Activated CD4-positive, alpha-beta T cell treated with anti-CD3 and anti-CD28 coated beads, Interleukin-2, amount 10 ng/mL, durations not matched to agents 7 days and 5 days (primary cell): ENCODE measurements around the gene LDB1. TPM values are rescaled to one million over a fixed set of nuclear protein-coding genes. Genes with fewer than 3 reads are reported as not detected.
A peak's percentile ranks its signal among the peaks of the same experiment; 100 is the strongest.

Experiments
- CTCF ChIA-PET: fragments of 350-600 bp; sonication (Branson Sonifier 250); formaldehyde crosslinking; loops from one replicate; lab custom pipeline; 2021; ENCODE audit warnings: antibody characterized with exemption; lab: Charles Lee
- POLR2A ChIA-PET: fragments of 350-600 bp; sonication (Branson Sonifier 250); formaldehyde crosslinking; loops from one replicate; lab custom pipeline; 2021; ENCODE audit warnings: antibody characterized with exemption; lab: Charles Lee
- DNase-seq: peaks from one replicate; pipeline ENCODE4 v3.0.0-alpha.2; 2020
- H3K27ac Mint-ChIP-seq: one replicate; pipeline ENCODE4 v1.8.0; 2021; ENCODE audit warnings: mild to moderate bottlenecking, moderate library complexity, mixed read lengths
- H3K27me3 Mint-ChIP-seq: one replicate; pipeline ENCODE4 v1.8.0; 2021; ENCODE audit warnings: mixed read lengths
- H3K36me3 Mint-ChIP-seq: one replicate; pipeline ENCODE4 v1.8.0; 2021; ENCODE audit warnings: low read depth, mixed read lengths
- H3K4me1 Mint-ChIP-seq: one replicate; pipeline ENCODE4 v1.8.0; 2021; ENCODE audit warnings: mixed read lengths
- H3K4me3 Mint-ChIP-seq: one replicate; pipeline ENCODE4 v1.8.0; 2021; ENCODE audit warnings: mild to moderate bottlenecking, moderate library complexity, mixed read lengths
- H3K9me3 Mint-ChIP-seq: one replicate; pipeline ENCODE4 v1.8.0; 2021; ENCODE audit warnings: mixed read lengths
- total RNA-seq, 2 experiments: library from RNA; stranded (reverse); gene quantifications; one replicate each; pipeline ENCODE4 v1.2.3, GENCODE V29; 2021

Gene LDB1
- total RNA-seq, 2 experiments from 2014 or later: 96.2 to 105 TPM

DNA sequence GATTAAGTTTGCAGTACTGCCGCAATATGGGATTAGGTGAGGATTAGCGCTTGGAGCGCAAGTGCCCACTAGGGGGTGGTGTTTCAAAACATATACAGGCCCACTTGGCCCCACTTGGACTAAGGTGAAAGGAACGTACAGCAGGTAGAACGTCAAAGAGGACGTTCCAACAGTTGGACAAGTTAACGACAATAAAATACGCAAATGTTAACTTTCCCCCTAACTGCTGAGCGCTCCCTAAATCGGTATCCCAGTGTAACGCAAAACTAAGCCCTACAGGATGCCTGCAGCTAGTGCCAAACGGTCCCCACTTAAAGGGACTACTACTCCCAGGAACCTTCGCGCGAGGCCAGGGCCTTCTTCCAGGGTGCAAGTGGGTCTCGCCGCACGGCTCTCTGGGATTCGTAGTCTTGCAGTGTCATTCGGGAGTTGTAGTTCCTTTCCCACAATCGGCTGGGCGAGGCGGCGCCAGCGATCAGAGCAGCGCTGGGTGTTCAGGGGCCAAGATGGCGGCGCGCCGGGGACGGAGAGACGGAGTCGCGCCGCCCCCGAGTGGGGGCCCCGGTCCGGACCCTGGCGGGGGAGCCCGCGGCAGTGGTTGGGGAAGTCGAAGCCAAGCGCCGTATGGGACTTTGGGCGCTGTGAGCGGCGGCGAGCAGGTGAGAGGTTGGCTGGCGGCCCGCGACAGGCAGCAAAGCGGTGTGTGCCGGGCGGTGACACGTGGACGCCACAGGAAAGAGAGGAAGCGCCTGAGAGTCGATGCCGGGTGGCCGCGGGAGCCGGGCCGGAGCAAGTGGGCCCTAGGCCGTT, 12.6 kb upstream of the LDB1 start, which contains the start of gene PPRC1:
Gene PPRC1 (plus strand): TSS at position 478 of the 810 bp plus-strand sequence. CDS start 29 bp downstream, at position 507.
- DNase-seq: peak; percentile 99
- Mint-ChIP-seq H3K36me3 (peaks cover 12% of the 10 kb centered on the region), H3K4me3 (peak within 1 kb of the TSS; percentile 99), H3K27me3 (no peaks in the 10 kb centered on the region), H3K27ac (peak within 1 kb of the TSS; percentile 99), H3K9me3 (no peaks in the 10 kb centered on the region), H3K4me1 (peaks cover 42% of the 10 kb centered on the region)
- ChIA-PET POLR2A (no interaction called here), CTCF (interaction anchor here (0.5 to 2.6 kb wide), 12 partner anchors 10 to 303 kb away, joined by 3 to 30 read pairs (median 3); partner anchors contain the start of genes CUEDC2 and NOLC1)

DNA sequence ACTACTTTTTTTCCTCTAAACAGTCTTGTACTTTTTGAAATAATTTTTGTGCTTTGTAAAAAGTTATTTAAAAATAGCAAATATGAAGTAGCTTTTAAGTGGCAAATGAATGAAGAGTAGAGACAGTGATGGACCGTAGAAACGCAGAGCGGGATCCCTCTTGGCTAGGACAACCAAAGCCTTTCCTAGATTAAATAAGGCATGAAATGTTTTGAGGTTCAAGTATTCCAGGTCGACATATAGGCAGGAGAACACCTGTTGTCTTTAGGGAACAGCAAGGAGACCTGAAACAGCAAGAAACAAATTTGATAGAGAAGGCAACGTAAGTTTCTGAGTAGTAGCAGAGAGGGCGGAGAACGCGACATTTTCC, 12.0 kb upstream of the LDB1 start:
- Mint-ChIP-seq H3K4me1 (peaks cover 36% of the 10 kb centered on the region), H3K4me3 (peak overlapping the region; percentile 99), H3K36me3 (peaks cover 12% of the 10 kb centered on the region), H3K9me3 (no peaks in the 10 kb centered on the region), H3K27ac (peak overlapping the region; percentile 99), H3K27me3 (no peaks in the 10 kb centered on the region)
- no peak for DNase-seq
- ChIA-PET POLR2A (no interaction called here), CTCF (interaction anchor here (0.6 to 2.6 kb wide), 12 partner anchors 10 to 1757 kb away, joined by 3 to 30 read pairs (median 4); partner anchors contain the start of genes CUEDC2 and NOLC1)

DNA sequence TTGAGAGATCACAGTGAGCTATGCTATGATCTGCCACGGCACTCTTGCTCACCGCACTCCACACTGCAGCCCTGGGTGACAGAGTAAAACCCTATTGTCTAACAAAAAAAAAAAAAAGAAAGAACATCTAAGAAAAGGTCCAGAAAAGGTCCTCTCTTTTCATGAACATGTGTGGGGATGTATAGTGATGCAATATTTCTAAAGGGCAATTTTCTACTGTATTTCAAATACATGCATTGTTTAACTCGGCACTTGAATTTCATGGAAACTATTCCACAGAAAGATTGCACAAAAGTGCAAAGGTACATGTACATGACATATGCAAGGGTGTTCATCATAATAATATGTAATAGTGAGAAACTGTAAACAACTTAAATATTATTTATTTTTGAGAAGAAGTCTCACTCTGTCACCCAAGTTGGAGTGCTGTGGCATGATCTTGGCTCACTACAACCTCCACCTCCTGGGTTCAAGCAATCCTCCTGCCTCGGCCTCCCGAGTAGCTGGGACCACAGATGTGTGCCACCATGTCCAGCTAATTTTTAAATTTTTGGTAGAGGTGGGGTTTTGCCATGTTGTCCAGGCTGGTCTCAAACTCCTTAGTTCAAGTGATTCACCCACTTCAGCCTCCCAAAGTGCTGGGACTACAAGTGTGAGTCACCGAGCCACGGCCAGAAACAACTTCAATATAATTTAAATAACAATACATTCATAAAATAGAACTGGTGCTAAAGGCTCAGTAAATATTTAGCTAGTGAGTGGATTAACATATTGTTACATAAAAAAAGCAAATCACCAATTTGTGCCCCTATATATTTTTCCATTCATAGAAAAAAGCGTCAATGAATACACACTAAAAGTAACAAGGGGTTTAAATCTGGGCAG, 11.4 kb upstream of the LDB1 start:
- DNase-seq: no peak
- Mint-ChIP-seq H3K27ac (peak overlapping the region; percentile 99), H3K4me3 (no peak overlapping the region), H3K9me3 (no peaks in the 10 kb centered on the region), H3K4me1 (peaks cover 33% of the 10 kb centered on the region), H3K36me3 (peaks cover 12% of the 10 kb centered on the region), H3K27me3 (no peaks in the 10 kb centered on the region)
- ChIA-PET CTCF (interaction anchor here (0.6 to 2.6 kb wide), 11 partner anchors 9 to 1757 kb away, joined by 3 to 30 read pairs (median 4); partner anchors contain the start of gene NOLC1), POLR2A (no interaction called here)

DNA sequence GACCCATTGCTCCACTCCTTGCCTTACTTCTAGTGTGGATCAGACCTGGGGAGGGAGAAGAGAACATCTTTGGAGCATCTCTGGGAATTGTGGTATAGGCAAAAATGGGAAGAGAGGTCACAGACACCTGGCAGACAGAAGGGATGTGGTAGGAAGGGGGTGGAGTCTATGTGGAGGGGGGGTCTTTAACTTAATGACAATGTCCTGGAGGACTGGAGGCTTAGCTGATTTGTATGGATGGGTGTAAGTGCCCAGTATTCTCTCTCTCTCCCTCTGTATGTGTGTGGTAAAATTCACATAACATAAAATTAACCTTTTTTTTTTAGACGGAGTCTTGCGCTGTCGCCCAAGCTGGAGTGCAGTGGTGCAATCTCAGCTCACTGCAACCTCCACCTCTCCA, 3.1 kb upstream of the LDB1 start:
- H3K27me3 Mint-ChIP-seq: no peaks in the 10 kb centered on the region
- ChIA-PET POLR2A (no interaction called here), CTCF (interaction anchor here (0.5 to 3.1 kb wide), 5 partner anchors 8 to 794 kb away, joined by 3 to 14 read pairs (median 4); no protein-coding TSS in a partner anchor)
- H3K4me3 Mint-ChIP-seq: no peak overlapping the region
- no peaks in the 10 kb centered on the region for H3K36me3 Mint-ChIP-seq
- no peak for DNase-seq
- no peaks in the 10 kb centered on the region for H3K9me3 Mint-ChIP-seq
- peaks cover 24% of the 10 kb centered on the region for H3K4me1 Mint-ChIP-seq
- H3K27ac Mint-ChIP-seq: no peak overlapping the region

DNA sequence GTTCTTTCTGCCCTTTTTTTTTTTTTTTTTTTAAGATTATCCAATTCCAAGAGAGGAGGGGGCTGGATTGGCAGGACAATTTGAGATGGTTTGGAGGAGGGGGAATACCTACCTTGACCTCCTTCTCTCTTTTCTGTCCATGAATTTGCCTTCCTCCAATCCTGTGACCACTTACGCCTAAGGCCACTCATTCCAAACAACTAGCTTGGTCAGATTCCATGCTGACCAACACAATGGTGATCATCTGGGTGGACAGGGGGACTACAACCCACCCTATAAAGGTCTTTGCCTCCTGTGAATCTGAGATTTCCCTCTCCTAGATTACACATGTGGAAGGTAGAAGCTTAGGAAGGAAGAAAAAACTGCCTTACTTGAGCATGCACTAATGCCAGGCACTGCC, 2.3 kb upstream of the LDB1 start:
- peak overlapping the region; percentile 9 for H3K27ac Mint-ChIP-seq
- no peaks in the 10 kb centered on the region for H3K36me3 Mint-ChIP-seq
- ChIA-PET CTCF (interaction anchor here (0.7 to 3.1 kb wide), 4 partner anchors 9 to 282 kb away, joined by 3 to 14 read pairs (median 4); partner anchors contain the start of gene GBF1), POLR2A (no interaction called here)
- H3K27me3 Mint-ChIP-seq: no peaks in the 10 kb centered on the region
- no peaks in the 10 kb centered on the region for H3K9me3 Mint-ChIP-seq
- peaks cover 32% of the 10 kb centered on the region for H3K4me1 Mint-ChIP-seq
- no peak overlapping the region for H3K4me3 Mint-ChIP-seq
- no peak for DNase-seq

DNA sequence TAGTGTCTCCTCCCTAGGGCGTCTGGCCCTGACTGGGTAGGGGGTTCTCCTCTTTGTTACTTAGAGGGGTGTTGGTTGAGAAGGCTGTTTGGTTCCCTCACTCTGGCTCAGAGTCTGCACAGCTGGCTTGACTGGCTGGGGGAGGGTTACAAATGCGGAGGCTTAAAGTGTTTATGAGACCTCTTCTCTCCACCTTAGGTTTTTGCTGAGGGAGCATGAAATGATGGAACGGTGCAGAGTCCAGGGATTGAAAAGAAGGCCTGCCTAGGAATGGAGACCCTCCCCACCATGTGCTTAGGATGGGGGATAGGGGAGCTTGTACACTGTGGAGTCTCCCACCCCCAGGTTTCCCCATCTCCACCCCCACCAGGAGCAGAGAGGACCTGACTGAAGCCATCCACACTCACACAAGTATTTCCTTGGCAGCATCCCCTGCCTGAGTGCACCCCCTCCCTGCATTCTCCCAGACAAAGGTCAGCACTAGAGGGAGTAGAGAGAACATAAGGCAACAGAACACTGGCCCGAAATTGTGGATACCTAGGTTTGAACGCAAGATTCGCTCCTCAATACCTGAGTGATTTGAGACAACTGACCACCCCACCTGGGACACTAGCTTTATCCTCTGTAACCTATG, 1.7 kb upstream of the LDB1 start:
- Mint-ChIP-seq H3K27me3 (no peaks in the 10 kb centered on the region), H3K9me3 (no peaks in the 10 kb centered on the region), H3K36me3 (no peaks in the 10 kb centered on the region), H3K4me3 (peak overlapping the region; percentile 81), H3K27ac (peak overlapping the region; percentile 91), H3K4me1 (peaks cover 38% of the 10 kb centered on the region)
- ChIA-PET CTCF (interaction anchor here (0.5 to 3.1 kb wide), 5 partner anchors 10 to 399 kb away, joined by 3 to 14 read pairs (median 3); partner anchors contain the start of gene PPRC1), POLR2A (no interaction called here)
- DNase-seq: no peak

DNA sequence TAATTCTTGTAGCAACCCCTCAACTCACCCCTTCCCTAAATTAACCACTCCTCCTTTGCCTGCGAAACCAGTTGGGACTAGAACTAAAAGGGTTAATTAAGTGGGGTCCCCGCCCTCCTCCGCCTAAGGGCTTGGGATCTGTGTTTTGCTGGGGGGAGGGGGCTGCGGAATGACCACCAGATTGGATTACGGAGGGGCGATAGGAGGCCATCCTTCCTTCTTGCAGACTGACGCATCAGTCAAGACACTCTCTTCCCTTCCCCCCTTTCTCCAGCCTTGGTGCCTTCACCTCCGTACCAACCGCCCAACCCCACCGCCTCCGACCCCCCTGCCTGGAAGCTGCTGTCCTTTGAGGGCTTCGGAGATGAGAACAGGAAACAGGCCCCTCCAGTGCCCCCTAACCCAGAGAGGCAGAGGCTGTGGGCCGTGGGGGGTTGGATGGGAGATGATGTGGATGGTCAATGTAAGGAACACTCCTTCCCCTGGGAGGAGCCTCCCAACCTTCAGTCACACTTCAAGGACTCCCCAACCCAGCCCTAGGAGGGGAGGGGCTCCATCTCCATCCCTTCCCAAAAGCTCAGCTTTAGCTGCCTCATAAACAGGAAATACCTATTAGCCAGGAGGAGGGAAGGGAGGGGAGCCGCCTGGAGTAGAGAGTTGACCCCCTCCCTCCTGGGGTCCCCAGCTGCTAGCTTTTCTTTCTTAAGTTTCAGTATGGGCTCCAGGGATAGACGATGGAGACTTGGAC, 997 bp upstream of the LDB1 start:
- DNase-seq: no peak
- POLR2A ChIA-PET: no interaction called here
- H3K9me3 Mint-ChIP-seq: no peaks in the 10 kb centered on the region
- H3K4me3 Mint-ChIP-seq: peak overlapping the region; percentile 81
- no peaks in the 10 kb centered on the region for H3K27me3 Mint-ChIP-seq
- CTCF ChIA-PET: interaction anchor here (0.5 to 3.1 kb wide), 5 partner anchors 10 to 398 kb away, joined by 3 to 14 read pairs (median 3); partner anchors contain the start of gene PPRC1
- H3K27ac Mint-ChIP-seq: peak overlapping the region; percentile 91
- no peaks in the 10 kb centered on the region for H3K36me3 Mint-ChIP-seq
- peaks cover 45% of the 10 kb centered on the region for H3K4me1 Mint-ChIP-seq

DNA sequence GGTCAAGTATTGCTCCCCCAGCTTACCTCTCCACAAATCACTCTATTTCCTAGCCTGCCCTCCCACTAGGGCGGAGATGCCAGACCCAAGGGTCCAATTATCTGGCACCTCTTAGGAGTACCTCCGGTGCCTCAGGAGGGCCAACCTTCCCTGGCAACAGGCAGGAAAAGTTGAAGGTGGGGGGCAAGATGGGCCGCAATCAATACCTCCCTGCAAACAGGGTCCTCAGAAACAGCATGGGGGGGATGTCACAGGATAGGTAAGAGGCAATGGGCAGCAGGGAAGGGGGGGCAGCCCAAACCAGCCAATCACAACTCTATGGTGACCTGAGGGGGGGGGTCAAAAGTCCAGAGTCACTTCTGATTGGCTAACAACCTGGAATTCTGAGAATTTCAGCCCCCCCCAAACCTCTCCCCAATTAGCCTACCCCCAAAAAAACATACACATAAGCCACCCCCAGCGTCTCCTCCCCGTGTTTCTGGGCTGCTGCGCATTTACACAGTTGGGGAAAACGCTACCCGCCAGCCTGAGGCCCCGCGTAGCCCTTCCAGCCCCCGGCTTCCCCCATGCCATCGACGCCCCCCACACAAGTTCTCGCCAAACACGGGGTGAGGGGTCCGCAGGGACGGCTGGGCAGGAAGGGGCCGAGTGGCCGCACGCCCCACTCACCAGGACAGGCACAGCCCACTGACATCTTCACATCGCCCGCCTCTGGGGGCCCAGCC, 589 bp downstream of the LDB1 start:
- Mint-ChIP-seq H3K4me3 (peak overlapping the region; percentile 90), H3K27ac (peak overlapping the region; percentile 94), H3K9me3 (no peaks in the 10 kb centered on the region), H3K4me1 (peaks cover 56% of the 10 kb centered on the region), H3K27me3 (no peaks in the 10 kb centered on the region), H3K36me3 (no peaks in the 10 kb centered on the region)
- POLR2A ChIA-PET: no interaction called here
- CTCF ChIA-PET: interaction anchor here (0.8 to 1.7 kb wide), 5 partner anchors 9 to 110 kb away, joined by 3 to 7 read pairs (median 5); no protein-coding TSS in a partner anchor
- peak; percentile 54 for DNase-seq

DNA sequence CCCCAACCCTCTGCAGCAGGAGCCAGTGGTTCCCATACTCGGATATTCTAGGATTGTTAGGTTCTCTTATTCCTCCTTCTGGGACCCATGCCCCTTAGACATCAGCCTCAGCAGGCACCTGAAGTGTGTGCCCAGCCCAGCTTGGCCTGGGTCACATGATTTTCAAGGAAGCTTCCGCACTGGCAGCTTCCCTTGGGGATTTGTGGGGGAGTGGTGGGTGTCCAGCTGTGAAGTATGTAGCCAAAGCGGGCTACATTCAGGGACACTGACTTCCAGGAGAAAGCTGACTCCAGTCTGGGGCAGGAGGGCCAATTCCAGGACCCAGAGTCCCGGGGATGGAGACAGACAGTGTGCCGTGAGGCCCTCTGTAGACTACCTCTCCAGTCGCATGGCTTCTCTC, 1.3 kb downstream of the LDB1 start:
- Mint-ChIP-seq H3K9me3 (no peaks in the 10 kb centered on the region), H3K27ac (peak overlapping the region; percentile 94), H3K27me3 (no peaks in the 10 kb centered on the region), H3K4me3 (peak overlapping the region; percentile 90), H3K36me3 (no peaks in the 10 kb centered on the region), H3K4me1 (peaks cover 56% of the 10 kb centered on the region)
- ChIA-PET CTCF (interaction anchor here (0.5 to 1.7 kb wide), 8 partner anchors 8 to 615 kb away, joined by 3 to 7 read pairs (median 4); no protein-coding TSS in a partner anchor), POLR2A (interaction anchor here (0.8 kb wide), 1 partner anchor 33 kb away, joined by 3 read pairs; the partner anchor contains the start of gene NOLC1)
- peak; percentile 20 for DNase-seq

DNA sequence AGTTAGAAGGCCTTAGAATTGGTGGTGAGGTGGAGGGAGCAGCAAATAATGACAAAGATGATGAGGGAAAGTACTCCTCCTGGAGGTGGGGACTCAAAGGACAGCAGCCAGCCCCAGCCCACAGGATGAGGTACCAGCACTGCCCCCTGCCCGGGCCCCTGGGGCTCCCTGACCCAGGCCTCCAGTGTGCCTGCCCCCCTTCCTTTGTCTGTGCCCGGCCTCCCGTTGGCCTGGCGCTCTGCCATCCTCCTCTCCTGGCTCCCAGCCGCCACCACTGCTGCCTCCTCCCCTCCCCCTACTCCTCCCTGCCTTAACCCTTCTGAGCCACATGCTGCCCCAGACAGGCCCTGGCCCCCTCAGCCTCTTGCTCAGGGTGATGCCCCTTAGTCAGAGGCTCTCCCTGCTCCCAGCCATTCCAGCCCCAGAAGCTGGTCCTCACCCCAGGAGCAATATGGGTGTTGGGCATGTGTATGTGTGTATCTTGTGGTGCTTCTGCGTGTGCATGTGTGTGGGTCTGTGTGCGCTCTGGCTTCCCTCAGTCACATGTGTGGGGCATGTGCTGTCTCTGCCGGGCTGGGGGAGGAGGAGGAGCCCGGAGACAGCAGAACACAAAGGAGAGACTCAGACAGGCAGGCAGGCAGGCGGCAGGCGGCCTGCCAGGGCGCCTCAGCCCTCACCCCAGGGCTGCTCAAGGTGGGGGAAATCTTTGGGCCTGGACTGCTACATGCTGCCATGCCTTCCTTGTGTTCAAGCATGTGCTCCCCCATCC, 2.6 kb downstream of the LDB1 start:
- ChIA-PET POLR2A (no interaction called here), CTCF (interaction anchor here (0.7 to 1.7 kb wide), 6 partner anchors 10 to 282 kb away, joined by 3 to 5 read pairs (median 4); no protein-coding TSS in a partner anchor)
- Mint-ChIP-seq H3K27ac (peak overlapping the region; percentile 94), H3K27me3 (no peaks in the 10 kb centered on the region), H3K4me1 (peaks cover 66% of the 10 kb centered on the region), H3K9me3 (no peaks in the 10 kb centered on the region), H3K36me3 (peaks cover 5% of the 10 kb centered on the region), H3K4me3 (peak overlapping the region; percentile 90)
- peak; percentile 76 for DNase-seq
